T-helper 17 cell (primary cell): ENCODE data around the gene GAGE12F. TPM values are rescaled to one million over a fixed set of nuclear protein-coding genes. Genes with fewer than 3 reads are reported as not detected.
A peak's percentile ranks its signal among the peaks of the same experiment; 100 is the strongest.
"Not testable (repeated sequence)": the region's sequence is repeated elsewhere in the genome, so short reads cannot be mapped to it uniquely, and the experiment has no call there.

Experiments used
- ATAC-seq: fragments of 150-1000 bp; cut with Tn5 transposase; 2 replicates; pipeline ENCODE4 v1.10.0; 2021; ENCODE audit warnings: mild to moderate bottlenecking, moderate library complexity
- DNase-seq, 3 donors: peaks; one replicate each; pipeline versions ENCODE4 v3.0.0 to v3.0.0-alpha.2; 2020 to 2021
- H3K9me3 ChIP-seq: one replicate; pipeline ENCODE4 v1.7.0; 2013; ENCODE audit warnings: low read length, mild to moderate bottlenecking; ENCODE audit not compliant: control insufficient read depth, poor library complexity, severe bottlenecking
- H3K27ac Mint-ChIP-seq: one replicate; pipeline ENCODE4 v1.8.0; 2022; ENCODE audit warnings: mild to moderate bottlenecking, moderate library complexity, mixed read lengths
- H3K27me3 Mint-ChIP-seq: one replicate; pipeline ENCODE4 v1.8.0; 2022; ENCODE audit warnings: mixed read lengths
- H3K36me3 Mint-ChIP-seq: one replicate; pipeline ENCODE4 v1.8.0; 2022; ENCODE audit warnings: low read depth, mixed read lengths
- H3K4me1 Mint-ChIP-seq: one replicate; pipeline ENCODE4 v1.8.0; 2022; ENCODE audit warnings: mild to moderate bottlenecking, mixed read lengths
- H3K4me3 Mint-ChIP-seq: one replicate; pipeline ENCODE4 v1.8.0; 2022; ENCODE audit warnings: mild to moderate bottlenecking, moderate library complexity, mixed read lengths
- total RNA-seq, 4 donors: library from RNA in 2 of 4; stranded (reverse) in 2 of 4; gene quantifications; one replicate each; pipeline ENCODE4 v1.2.3 and lab custom pipeline; 2022 to 2026

GAGE12F gene
- not detected for total RNA-seq
- 0 reads per million in 2 donors for total RNA-seq (lab: John Stamatoyannopoulos, UW)

GRCh38 chrX:49560542-49560941 lies at the start of gene GAGE12F:
Gene GAGE12F (plus strand): TSS chrX:49560842. CDS start chrX:49561997, 1,155 bp downstream.
- DNase-seq, H3K36me3 Mint-ChIP-seq: not testable (repeated sequence)

GRCh38 chrX:49531877-49532276 lies 28.8 kb upstream of the GAGE12F start, which contains the start of gene GAGE12C:
Gene GAGE12C (plus strand): TSS chrX:49532177. CDS start chrX:49533332, 1,155 bp downstream.
- not testable (repeated sequence) for H3K9me3 ChIP-seq, H3K4me1 Mint-ChIP-seq, DNase-seq, H3K36me3 Mint-ChIP-seq, H3K27me3 Mint-ChIP-seq, H3K27ac Mint-ChIP-seq, H3K4me3 Mint-ChIP-seq, ATAC-seq

More at GRCh38 chrX:49560542-49560941, at the start of gene GAGE12F:
- H3K27ac Mint-ChIP-seq, H3K4me1 Mint-ChIP-seq, H3K4me3 Mint-ChIP-seq, H3K27me3 Mint-ChIP-seq, ATAC-seq, H3K9me3 ChIP-seq: not testable (repeated sequence)

- not testable (repeated sequence) for ATAC-seq, H3K27ac Mint-ChIP-seq, H3K9me3 ChIP-seq, DNase-seq, H3K36me3 Mint-ChIP-seq, H3K27me3 Mint-ChIP-seq, H3K4me1 Mint-ChIP-seq, H3K4me3 Mint-ChIP-seq
Observed at GRCh38 chrX:49541433-49541832, 19.2 kb upstream of the GAGE12F start, which contains the start of gene GAGE12D. Gene GAGE12D (plus strand): TSS chrX:49541733. CDS start chrX:49542888, 1,155 bp downstream.

GRCh38 chrX:49550989-49551388 lies 9.7 kb upstream of the GAGE12F start, which contains the start of gene GAGE12E:
Gene GAGE12E (plus strand): TSS chrX:49551289. CDS start chrX:49552444, 1,155 bp downstream.
- not testable (repeated sequence) for H3K36me3 Mint-ChIP-seq, H3K27ac Mint-ChIP-seq, ATAC-seq, H3K4me3 Mint-ChIP-seq, H3K9me3 ChIP-seq, DNase-seq, H3K4me1 Mint-ChIP-seq, H3K27me3 Mint-ChIP-seq

- not testable (repeated sequence) for ATAC-seq
- peak in 1 of 3 donors; percentile 10 for DNase-seq
Observed at GRCh38 chrX:49568728-49569127, 8.1 kb downstream of the GAGE12F start.

DNA sequence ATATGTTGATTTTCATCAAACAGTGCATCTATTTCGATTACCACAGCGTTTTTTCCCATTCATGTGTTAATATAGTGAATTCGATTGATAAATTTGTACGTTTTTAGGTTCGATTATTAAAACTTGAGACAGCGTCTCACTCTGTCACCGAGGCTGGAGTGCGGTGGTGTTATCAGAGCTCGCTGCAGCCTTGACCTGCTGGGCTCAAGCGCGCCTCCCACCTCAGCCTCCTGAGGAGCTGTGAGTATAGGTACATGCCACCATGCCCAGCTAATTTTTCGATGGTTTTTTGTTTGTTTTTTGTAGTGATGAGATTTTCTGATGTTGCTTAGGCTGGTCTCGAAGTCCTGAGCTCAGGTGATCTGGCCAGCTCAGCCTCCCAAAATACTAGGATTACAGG lies 8.5 kb downstream of the GAGE12F start:
- not testable (repeated sequence) for H3K4me3 Mint-ChIP-seq, H3K27me3 Mint-ChIP-seq, H3K36me3 Mint-ChIP-seq, H3K27ac Mint-ChIP-seq, ATAC-seq, H3K9me3 ChIP-seq, DNase-seq, H3K4me1 Mint-ChIP-seq

More at GRCh38 chrX:49568728-49569127, 8.1 kb downstream of the GAGE12F start:
- H3K27ac Mint-ChIP-seq, H3K4me1 Mint-ChIP-seq, H3K4me3 Mint-ChIP-seq, H3K36me3 Mint-ChIP-seq, H3K27me3 Mint-ChIP-seq, H3K9me3 ChIP-seq: not testable (repeated sequence)

DNA sequence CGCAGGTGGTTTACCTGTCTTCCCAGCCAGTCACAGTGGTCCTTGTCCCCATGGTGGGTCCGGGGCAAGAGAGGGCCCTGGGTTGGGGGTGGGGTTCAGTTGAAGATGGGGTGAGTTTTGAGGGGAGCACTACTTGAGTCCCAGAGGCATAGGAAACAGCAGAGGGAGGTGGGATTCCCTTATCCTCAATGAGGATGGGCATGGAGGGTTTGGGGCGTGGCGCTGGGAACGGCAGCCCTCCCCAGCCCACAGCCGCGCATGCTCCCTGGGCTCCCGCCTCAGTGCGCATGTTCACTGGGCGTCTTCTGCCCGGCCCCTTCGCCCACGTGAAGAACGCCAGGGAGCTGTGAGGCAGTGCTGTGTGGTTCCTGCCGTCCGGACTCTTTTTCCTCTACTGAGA lies 9.5 kb downstream of the GAGE12F start, which contains the start of gene GAGE12G:
Gene GAGE12G (plus strand): TSS at position 301 of the 400 bp plus-strand sequence. CDS start 1,155 bp downstream, outside the sequence.
- H3K9me3 ChIP-seq, H3K36me3 Mint-ChIP-seq, H3K4me1 Mint-ChIP-seq, H3K4me3 Mint-ChIP-seq, DNase-seq, H3K27ac Mint-ChIP-seq, ATAC-seq, H3K27me3 Mint-ChIP-seq: not testable (repeated sequence)

- not testable (repeated sequence) for H3K36me3 Mint-ChIP-seq, ATAC-seq, H3K9me3 ChIP-seq, DNase-seq, H3K27ac Mint-ChIP-seq, H3K4me1 Mint-ChIP-seq, H3K4me3 Mint-ChIP-seq, H3K27me3 Mint-ChIP-seq
Observed at GRCh38 chrX:49579649-49580048, 19.0 kb downstream of the GAGE12F start, which contains the start of gene GAGE12H. Gene GAGE12H (plus strand): TSS chrX:49579949. CDS start chrX:49581104, 1,155 bp downstream.

DNA sequence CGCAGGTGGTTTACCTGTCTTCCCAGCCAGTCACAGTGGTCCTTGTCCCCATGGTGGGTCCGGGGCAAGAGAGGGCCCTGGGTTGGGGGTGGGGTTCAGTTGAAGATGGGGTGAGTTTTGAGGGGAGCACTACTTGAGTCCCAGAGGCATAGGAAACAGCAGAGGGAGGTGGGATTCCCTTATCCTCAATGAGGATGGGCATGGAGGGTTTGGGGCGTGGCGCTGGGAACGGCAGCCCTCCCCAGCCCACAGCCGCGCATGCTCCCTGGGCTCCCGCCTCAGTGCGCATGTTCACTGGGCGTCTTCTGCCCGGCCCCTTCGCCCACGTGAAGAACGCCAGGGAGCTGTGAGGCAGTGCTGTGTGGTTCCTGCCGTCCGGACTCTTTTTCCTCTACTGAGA lies 28.6 kb downstream of the GAGE12F start, which contains the start of gene GAGE2A:
Gene GAGE2A (plus strand): TSS at position 301 of the 400 bp plus-strand sequence. CDS start 1,155 bp downstream, outside the sequence.
- H3K9me3 ChIP-seq, H3K27me3 Mint-ChIP-seq, H3K4me3 Mint-ChIP-seq, H3K27ac Mint-ChIP-seq, H3K36me3 Mint-ChIP-seq, ATAC-seq, DNase-seq, H3K4me1 Mint-ChIP-seq: not testable (repeated sequence)

DNA sequence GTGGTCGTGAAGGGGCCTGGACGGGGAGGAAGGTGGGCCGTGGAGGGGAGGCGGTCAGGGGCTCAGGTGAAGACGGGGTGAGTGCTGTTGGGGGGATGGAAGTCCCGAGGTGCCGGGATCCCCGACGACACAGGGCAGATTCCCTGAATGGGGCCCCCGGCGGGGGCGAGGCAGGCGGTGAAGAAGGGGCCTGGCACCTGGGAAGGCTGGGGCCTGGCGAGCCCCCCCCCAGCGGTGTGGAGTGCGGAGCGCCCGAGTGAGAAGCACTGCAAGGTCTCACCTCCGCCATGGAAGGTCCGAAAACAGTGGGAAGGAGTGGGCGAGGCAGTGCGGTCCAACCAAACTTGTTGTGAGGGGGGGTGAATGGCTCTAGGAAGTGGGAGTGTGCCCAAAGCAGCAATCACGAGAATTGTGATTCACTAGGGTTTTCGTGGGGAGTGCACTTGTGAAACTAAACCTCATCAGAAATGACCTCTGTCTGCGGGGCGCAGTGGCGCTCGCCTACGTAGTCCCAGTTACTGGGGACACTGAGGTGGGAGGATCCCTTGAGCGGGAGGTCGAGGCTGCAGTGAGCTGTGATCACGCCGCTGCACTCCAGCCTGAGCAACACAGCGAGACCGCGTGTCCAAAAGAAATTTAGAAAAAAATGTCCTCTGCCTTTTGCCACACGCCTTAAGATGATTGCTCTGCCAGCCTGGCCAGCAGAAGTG lies 29.3 kb downstream of the GAGE12F start:
- H3K36me3 Mint-ChIP-seq, H3K4me3 Mint-ChIP-seq, ATAC-seq, H3K27ac Mint-ChIP-seq, H3K9me3 ChIP-seq, H3K4me1 Mint-ChIP-seq, H3K27me3 Mint-ChIP-seq: not testable (repeated sequence)
- DNase-seq = peak in 1 of 3 donors; percentile 8

GRCh38 chrX:49590488-49590887 lies 29.8 kb downstream of the GAGE12F start:
- not testable (repeated sequence) for H3K9me3 ChIP-seq, H3K27me3 Mint-ChIP-seq, DNase-seq, H3K4me3 Mint-ChIP-seq, H3K4me1 Mint-ChIP-seq, H3K27ac Mint-ChIP-seq, H3K36me3 Mint-ChIP-seq, ATAC-seq

DNA sequence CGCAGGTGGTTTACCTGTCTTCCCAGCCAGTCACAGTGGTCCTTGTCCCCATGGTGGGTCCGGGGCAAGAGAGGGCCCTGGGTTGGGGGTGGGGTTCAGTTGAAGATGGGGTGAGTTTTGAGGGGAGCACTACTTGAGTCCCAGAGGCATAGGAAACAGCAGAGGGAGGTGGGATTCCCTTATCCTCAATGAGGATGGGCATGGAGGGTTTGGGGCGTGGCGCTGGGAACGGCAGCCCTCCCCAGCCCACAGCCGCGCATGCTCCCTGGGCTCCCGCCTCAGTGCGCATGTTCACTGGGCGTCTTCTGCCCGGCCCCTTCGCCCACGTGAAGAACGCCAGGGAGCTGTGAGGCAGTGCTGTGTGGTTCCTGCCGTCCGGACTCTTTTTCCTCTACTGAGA lies 38.1 kb downstream of the GAGE12F start, which contains the start of gene GAGE1:
Gene GAGE1 (plus strand): TSS at position 301 of the 400 bp plus-strand sequence. CDS start 1,155 bp downstream, outside the sequence.
- not testable (repeated sequence) for H3K9me3 ChIP-seq, DNase-seq, H3K27me3 Mint-ChIP-seq, H3K36me3 Mint-ChIP-seq, H3K27ac Mint-ChIP-seq, ATAC-seq, H3K4me1 Mint-ChIP-seq, H3K4me3 Mint-ChIP-seq

DNA sequence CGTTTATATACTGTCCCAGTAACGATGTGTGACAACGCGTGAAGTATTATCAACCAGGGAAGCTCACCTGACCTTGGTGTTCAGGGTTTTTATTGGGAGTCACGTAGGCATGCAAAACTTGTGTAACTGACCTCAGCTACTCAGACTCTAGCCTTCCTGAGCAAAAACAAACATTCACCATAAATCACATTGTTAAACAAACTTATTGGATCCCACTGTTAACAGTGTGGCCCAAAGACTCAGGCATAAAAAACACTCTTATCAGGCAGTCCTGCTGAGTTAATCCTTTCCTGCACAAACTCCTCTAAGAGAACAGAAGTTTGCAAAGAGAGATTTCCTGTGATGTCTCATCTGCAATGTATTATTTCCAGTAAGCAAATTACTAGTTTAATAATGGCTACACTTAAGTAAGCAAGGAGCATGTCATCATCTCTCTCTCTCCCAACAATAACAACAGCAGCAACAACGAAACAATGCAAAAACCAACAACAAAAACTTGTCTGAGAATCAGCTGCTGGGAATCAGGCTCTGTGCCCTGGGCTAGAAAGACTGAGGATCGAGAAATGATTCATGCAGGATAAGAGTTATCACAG lies 50.2 kb downstream of the GAGE12F start:
- Mint-ChIP-seq H3K4me1 (no peaks in the 10 kb centered on the region), H3K27ac (no peak overlapping the region), H3K36me3 (peaks cover 3% of the 10 kb centered on the region), H3K27me3 (no peaks in the 10 kb centered on the region), H3K4me3 (no peak overlapping the region)
- ATAC-seq (no peak), DNase-seq (no peak)
- H3K9me3 ChIP-seq = no peaks in the 10 kb centered on the region
